Endothelial cell (in vitro differentiated cells): ENCODE results near the gene RRP12. TPM values are rescaled to one million over a fixed set of nuclear protein-coding genes. Genes with fewer than 3 reads are reported as not detected.

Experiments
- DNase-seq: peaks from one replicate; pipeline ENCODE4 v3.0.0; 2021; ENCODE audit warnings: low spot score
- H3K27ac Mint-ChIP-seq: one replicate; pipeline ENCODE4 v1.8.0; 2021; ENCODE audit warnings: mixed read lengths, inconsistent platforms; ENCODE audit not compliant: unreplicated experiment
- H3K27me3 Mint-ChIP-seq: one replicate; pipeline ENCODE4 v1.8.0; 2021; ENCODE audit warnings: mild to moderate bottlenecking, moderate library complexity, mixed read lengths, inconsistent platforms; ENCODE audit not compliant: unreplicated experiment
- H3K36me3 Mint-ChIP-seq: one replicate; pipeline ENCODE4 v1.8.0; 2021; ENCODE audit warnings: mild to moderate bottlenecking, low read depth, mixed read lengths, inconsistent platforms; ENCODE audit not compliant: unreplicated experiment
- H3K4me1 Mint-ChIP-seq: one replicate; pipeline ENCODE4 v1.8.0; 2021; ENCODE audit warnings: mild to moderate bottlenecking, mixed read lengths, inconsistent platforms; ENCODE audit not compliant: unreplicated experiment
- H3K4me3 Mint-ChIP-seq: one replicate; pipeline ENCODE4 v1.8.0; 2021; ENCODE audit warnings: mild to moderate bottlenecking, mixed read lengths, inconsistent platforms; ENCODE audit not compliant: unreplicated experiment
- H3K9me3 Mint-ChIP-seq: one replicate; pipeline ENCODE4 v1.8.0; 2021; ENCODE audit warnings: mixed read lengths, inconsistent platforms; ENCODE audit not compliant: unreplicated experiment
- total RNA-seq: library from RNA; stranded (reverse); fragmentation: NEBNext Ultra II Directional; extraction: Animal tissue kit (Norgen Biotek cat#: 25700); gene quantifications from one replicate; pipeline ENCODE4 v1.2.1, GENCODE V29; 2021; ENCODE audit not compliant: unreplicated experiment
- TF ChIP-seq, protein P1 (sequence below): fragments of 200-600 bp; sonication (generic); IDR thresholded peaks from one replicate; pipeline ENCODE4 v1.5.0; 2021; ENCODE audit warnings: antibody characterized with exemption; ENCODE audit not compliant: unreplicated experiment

The RRP12 gene
- total RNA-seq, 1 donor from 2014 or later, result 19.5 TPM

DNA sequence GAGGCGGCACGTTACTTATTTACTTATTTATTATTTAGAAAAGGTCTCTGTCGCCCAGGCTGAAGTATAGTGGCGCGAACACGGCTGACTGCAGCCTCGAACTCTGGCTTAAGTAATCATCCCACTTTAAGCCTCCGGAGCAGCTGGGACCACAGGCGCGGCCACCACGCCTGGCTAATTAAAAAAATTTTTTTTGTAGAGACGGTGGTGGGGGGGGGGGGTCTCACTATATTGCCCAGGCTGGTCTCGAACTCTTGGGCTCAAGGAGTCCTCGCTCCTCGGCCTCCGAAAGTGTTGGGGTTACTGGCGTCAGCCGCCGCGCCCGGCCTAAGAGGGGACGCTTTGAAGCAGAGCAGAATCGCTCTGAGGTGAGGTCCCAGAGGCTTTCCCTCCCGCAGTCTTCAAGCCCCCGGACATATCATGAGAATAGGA lies 65.9 kb downstream of the RRP12 start:
- Mint-ChIP-seq H3K9me3 (no peaks in the 10 kb centered on the region), H3K36me3 (peaks cover 13% of the 10 kb centered on the region), H3K4me1 (peaks cover 35% of the 10 kb centered on the region), H3K27ac (peak overlapping the region; percentile 70), H3K4me3 (peak overlapping the region; percentile 69), H3K27me3 (peaks cover 14% of the 10 kb centered on the region)
- DNase-seq, result no peak
- TF ChIP-seq, protein P1, sequence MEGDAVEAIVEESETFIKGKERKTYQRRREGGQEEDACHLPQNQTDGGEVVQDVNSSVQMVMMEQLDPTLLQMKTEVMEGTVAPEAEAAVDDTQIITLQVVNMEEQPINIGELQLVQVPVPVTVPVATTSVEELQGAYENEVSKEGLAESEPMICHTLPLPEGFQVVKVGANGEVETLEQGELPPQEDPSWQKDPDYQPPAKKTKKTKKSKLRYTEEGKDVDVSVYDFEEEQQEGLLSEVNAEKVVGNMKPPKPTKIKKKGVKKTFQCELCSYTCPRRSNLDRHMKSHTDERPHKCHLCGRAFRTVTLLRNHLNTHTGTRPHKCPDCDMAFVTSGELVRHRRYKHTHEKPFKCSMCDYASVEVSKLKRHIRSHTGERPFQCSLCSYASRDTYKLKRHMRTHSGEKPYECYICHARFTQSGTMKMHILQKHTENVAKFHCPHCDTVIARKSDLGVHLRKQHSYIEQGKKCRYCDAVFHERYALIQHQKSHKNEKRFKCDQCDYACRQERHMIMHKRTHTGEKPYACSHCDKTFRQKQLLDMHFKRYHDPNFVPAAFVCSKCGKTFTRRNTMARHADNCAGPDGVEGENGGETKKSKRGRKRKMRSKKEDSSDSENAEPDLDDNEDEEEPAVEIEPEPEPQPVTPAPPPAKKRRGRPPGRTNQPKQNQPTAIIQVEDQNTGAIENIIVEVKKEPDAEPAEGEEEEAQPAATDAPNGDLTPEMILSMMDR, result no peak

DNA sequence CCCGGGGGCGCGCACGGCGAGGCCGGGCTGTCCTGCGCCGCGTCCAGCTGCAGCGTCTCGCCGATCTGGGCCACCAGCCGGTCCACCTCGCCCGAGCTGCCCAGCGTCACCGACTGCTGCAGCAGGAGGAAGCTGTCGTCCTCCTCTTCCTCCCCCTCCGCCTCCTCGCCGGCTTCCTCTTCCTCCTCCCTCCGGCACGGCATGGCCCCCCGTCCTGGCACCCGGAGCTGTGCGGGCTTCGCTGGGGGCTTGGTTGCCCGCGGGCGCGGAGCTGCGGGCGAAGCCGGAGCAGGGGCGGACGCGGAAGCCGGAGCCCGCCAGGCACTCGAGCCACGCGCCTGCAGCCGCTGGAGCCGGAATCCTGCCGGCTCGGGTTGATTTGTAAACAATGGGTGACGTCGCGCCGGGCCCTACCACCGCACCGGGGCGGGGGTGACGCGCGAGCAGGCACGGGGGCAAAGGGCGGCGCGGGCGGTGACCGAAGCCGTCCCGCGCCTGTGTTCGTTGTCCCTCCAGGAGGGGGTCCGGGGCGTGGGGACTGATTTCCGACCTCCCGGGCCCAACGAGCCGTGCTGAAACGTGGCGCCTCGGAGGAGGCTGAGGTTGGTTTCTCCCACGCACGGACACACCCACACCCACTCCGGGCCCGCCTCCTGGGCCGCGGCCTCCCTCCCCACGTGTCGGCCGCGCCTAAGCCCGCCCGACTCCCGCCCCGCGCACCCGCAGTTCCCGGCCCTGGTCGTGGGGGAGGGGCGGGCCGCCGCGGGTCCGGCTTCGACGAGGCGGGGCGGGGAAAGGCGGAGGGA lies 66.6 kb downstream of the RRP12 start, which contains the start of gene FRAT2:
Gene FRAT2 (minus strand): TSS at position 360 of the 806 bp plus-strand sequence. CDS start 157 bp downstream, at position 203.
- H3K27me3 Mint-ChIP-seq, result peaks cover 14% of the 10 kb centered on the region
- H3K4me3 Mint-ChIP-seq, result peak within 1 kb of the TSS; percentile 98
- peaks cover 13% of the 10 kb centered on the region for H3K36me3 Mint-ChIP-seq
- no peaks in the 10 kb centered on the region for H3K9me3 Mint-ChIP-seq
- peak within 1 kb of the TSS; percentile 97 for H3K27ac Mint-ChIP-seq
- peaks cover 35% of the 10 kb centered on the region for H3K4me1 Mint-ChIP-seq
- TF ChIP-seq, protein P1, result no peak
- peak; percentile 85 for DNase-seq

DNA sequence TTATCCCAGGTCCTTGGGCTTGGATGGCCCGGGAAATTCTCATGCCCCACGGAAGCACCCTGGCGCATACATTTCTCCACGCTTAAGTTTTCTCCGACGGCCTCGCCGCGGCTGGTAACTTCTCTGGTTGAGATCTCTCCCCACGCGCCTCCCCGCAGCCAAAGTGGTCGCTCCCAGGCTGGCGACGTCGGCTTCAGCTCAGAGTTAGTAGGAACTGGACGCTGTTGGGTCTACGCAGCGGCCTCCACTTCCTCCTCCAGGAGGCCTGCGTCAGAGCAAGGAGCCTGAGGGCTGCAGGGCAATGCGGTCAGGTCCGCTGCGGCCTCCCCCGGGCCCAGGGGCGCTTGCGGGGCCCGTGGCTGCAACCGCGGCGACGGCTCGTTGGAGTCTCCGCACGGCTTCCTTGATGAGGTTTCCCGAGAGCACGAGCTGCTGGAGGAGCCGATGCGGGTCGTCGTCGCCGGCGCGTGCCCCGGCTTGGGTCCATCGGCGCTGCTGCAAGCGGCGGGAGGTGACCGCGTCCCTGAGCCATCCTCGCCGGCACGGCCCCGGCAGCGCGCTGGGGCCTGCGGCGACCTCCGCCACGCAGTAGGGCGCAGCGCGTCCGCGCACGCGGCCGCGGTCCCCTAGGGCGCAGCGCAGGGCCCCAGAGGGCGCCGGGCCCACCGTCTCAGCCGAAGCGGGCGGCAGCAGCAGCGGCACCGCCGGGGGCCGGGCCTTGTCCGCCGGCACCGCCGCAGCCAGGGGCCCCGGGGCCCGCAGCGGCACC lies 67.4 kb downstream of the RRP12 start:
- peaks cover 19% of the 10 kb centered on the region for H3K36me3 Mint-ChIP-seq
- H3K9me3 Mint-ChIP-seq, result no peaks in the 10 kb centered on the region
- H3K27ac Mint-ChIP-seq, result peak overlapping the region; percentile 97
- peak overlapping the region; percentile 98 for H3K4me3 Mint-ChIP-seq
- H3K4me1 Mint-ChIP-seq, result peaks cover 35% of the 10 kb centered on the region
- H3K27me3 Mint-ChIP-seq, result peaks cover 14% of the 10 kb centered on the region
- peak; percentile 50 for DNase-seq
- TF ChIP-seq, protein P1, result no peak

DNA sequence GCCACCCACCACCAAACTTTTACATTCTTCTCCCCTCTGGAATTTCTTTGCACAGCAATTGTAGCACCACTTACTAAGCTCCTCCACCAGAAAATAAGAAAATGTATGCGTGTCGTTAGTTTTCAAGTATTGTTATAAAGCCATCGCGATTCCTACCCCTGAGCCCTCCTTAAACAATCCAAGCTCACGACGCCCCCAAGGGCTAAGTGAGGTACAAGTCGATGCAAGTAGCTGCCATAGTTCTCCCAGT lies 67.9 kb downstream of the RRP12 start:
- H3K36me3 Mint-ChIP-seq, result peaks cover 22% of the 10 kb centered on the region
- TF ChIP-seq, protein P1, result no peak
- H3K27me3 Mint-ChIP-seq, result peaks cover 14% of the 10 kb centered on the region
- no peaks in the 10 kb centered on the region for H3K9me3 Mint-ChIP-seq
- H3K4me3 Mint-ChIP-seq, result peak overlapping the region; percentile 98
- peak overlapping the region; percentile 97 for H3K27ac Mint-ChIP-seq
- H3K4me1 Mint-ChIP-seq, result peaks cover 35% of the 10 kb centered on the region
- no peak for DNase-seq
